ENCODE measurements around the gene FNDC3A.

The FNDC3A gene

DNA sequence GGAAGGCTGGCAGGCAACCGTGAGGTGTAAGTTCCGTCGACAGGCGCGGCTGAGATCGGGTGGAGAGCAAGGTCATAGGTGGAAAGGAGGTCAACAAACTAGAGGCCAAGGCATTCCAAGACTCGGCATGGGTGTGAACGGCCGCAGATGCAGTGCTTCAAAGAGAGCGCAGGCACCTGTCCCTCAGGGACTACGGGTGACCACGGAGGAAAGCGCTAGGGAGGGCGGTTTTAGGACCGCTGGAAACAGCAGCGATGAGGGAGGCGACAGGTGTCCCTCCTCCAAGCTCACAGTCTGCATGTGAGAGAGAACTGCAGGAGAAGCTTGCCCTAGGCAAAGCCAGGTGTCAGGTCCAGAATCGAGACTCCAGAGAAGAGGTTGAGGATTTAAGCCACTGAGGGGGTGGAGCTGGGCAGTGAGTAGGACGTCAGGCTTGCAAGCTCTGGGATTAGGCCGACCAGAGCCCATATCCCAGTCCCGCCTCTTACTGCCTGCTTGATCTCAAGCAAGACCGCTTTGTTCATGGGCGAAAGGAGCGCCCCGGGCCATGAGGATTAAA, 242.9 kb downstream of the FNDC3A start:
- peak; percentile 26 for DNase-seq (ENCODE audit: low read depth, low spot score)

DNA sequence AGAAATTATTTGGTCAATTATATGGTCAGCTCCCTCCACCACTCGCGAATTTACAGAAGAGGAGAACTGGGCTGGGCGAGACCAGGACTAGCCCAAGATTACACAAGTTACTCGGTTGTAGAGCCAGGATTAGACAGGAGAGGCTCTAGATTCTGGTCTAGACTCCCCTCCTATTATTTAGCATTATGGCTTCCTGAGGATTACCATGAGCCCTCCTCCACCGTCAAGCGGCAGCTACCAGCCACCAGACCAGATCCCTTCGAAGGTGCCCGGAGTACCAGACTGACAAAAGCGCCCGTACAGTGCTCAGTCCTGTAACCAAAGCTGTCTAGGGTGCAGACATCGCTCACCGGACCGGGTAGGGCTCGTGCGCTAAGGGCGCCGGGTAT, 243.9 kb downstream of the FNDC3A start:
- DNase-seq (ENCODE audit: low read depth, low spot score) = no peak

DNA sequence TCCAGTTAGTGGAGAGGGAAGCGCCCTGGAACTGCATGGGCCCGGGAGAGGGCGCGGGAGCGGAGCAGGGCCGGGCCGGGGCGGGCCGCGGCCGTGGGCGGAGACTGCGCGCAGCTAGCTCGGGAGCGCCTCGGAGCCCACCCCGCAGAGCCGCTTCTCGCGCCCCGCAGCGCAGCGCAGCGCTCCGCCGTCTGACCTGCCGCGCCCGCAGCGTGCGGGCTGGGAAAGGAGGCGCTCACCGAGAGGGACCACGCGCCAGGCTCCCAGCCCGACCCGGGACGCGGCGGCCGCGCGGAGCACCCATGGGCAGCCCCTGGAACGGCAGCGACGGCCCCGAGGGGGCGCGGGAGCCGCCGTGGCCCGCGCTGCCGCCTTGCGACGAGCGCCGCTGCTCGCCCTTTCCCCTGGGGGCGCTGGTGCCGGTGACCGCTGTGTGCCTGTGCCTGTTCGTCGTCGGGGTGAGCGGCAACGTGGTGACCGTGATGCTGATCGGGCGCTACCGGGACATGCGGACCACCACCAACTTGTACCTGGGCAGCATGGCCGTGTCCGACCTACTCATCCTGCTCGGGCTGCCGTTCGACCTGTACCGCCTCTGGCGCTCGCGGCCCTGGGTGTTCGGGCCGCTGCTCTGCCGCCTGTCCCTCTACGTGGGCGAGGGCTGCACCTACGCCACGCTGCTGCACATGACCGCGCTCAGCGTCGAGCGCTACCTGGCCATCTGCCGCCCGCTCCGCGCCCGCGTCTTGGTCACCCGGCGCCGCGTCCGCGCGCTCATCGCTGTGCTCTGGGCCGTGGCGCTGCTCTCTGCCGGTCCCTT, 244.5 kb downstream of the FNDC3A start, which contains the start of gene MLNR:
Gene MLNR (plus strand): TSS at position 303 of the 820 bp plus-strand sequence. CDS start 0 bp downstream, at position 303.
- peak; percentile 61 for DNase-seq (ENCODE audit: low read depth, low spot score)

DNA sequence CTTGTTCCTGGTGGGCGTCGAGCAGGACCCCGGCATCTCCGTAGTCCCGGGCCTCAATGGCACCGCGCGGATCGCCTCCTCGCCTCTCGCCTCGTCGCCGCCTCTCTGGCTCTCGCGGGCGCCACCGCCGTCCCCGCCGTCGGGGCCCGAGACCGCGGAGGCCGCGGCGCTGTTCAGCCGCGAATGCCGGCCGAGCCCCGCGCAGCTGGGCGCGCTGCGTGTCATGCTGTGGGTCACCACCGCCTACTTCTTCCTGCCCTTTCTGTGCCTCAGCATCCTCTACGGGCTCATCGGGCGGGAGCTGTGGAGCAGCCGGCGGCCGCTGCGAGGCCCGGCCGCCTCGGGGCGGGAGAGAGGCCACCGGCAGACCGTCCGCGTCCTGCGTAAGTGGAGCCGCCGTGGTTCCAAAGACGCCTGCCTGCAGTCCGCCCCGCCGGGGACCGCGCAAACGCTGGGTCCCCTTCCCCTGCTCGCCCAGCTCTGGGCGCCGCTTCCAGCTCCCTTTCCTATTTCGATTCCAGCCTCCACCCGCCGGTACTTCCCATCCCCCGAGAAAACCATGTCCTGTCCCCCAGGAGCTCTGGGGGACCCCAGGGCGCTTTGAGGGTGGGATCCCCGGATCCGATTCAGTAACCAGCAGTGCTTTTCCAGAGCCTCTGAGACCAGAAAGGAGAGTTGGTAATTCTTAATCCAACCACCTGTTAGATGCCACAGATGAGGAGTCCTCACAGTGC, 245.3 kb downstream of the FNDC3A start:
- peak; percentile 28 for DNase-seq (ENCODE audit: low read depth, low spot score)

- DNase-seq (ENCODE audit: low read depth, low spot score) = no peak
These were observed 245.9 kb downstream of the FNDC3A start for GRCh38 chr13:49221590-49221965.

GRCh38 chr13:49225223-49226042, 249.7 kb downstream of the FNDC3A start:
- DNase-seq (ENCODE audit: low read depth, low spot score) = no peak

- no peak for DNase-seq (ENCODE audit: low read depth, low spot score)
These were observed 250.9 kb downstream of the FNDC3A start for GRCh38 chr13:49226613-49227012.

GRCh38 chr13:49234741-49235140, 259.0 kb downstream of the FNDC3A start:
- no peak for DNase-seq (ENCODE audit: low read depth, low spot score)

GRCh38 chr13:49235856-49236431, 260.2 kb downstream of the FNDC3A start:
- DNase-seq (ENCODE audit: low read depth, low spot score) = no peak

DNA sequence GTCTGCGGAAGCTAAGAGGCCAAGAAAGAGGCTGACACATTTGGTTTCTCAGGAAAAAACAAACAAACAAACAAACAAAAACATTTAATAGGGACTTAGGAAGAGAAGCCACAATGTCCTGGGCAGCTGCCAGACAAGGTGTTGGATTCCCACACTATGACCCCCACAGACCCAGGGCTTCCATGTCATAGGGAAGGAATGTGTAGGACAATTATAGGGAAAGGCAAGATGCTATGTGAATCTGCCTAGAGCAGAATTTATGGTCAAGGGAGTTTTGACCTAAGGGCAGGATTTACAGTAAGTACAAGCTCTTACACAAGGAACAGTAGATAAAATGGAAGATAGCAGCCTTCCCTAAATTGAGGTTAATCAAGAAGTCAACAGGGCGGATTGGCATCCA, 262.9 kb downstream of the FNDC3A start:
- no peak for DNase-seq (ENCODE audit: low read depth, low spot score)

DNA sequence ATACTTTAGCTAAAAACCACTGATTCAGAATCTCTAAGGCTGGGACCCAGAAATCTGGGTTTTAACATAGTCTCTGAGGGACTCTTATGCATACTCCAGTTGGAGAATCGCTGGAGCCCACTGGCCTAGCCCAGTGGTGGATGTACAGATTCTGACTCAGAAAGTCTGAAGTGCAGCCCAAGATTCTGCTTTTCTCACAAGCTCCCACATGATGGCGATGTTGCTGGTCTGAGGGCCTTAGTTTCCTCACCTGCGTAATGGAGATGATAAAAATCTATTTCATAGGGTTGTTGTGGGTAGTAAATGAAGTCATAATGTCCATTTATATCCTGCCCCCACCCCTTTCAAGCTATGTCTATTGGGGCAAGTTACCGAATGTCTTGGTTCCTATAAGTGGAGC, 264.3 kb downstream of the FNDC3A start:
- peak; percentile 42 for DNase-seq (ENCODE audit: low read depth, low spot score)

DNA sequence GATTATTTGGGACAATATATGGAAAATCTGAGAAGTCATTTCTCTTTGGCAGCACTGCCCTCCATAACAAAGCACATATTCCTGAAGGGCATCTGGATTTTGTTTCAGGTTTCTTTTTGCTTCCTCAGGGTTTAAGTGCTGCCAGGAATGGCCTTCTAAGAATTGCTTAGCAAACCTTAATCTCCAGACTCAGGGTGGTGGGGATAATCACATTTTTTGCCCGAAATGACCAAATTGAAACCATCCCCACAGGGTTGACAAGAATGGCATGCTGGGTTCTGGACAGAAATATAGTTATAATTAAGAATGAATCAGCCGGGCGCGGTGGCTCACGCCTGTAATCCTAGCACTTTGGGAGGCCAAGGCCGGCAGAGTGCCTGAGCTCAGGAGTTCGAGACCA, 265.6 kb downstream of the FNDC3A start:
- DNase-seq (ENCODE audit: low read depth, low spot score) = no peak

- no peak for DNase-seq (ENCODE audit: low read depth, low spot score)
These were observed 269.4 kb downstream of the FNDC3A start for GRCh38 chr13:49245101-49245500.

DNA sequence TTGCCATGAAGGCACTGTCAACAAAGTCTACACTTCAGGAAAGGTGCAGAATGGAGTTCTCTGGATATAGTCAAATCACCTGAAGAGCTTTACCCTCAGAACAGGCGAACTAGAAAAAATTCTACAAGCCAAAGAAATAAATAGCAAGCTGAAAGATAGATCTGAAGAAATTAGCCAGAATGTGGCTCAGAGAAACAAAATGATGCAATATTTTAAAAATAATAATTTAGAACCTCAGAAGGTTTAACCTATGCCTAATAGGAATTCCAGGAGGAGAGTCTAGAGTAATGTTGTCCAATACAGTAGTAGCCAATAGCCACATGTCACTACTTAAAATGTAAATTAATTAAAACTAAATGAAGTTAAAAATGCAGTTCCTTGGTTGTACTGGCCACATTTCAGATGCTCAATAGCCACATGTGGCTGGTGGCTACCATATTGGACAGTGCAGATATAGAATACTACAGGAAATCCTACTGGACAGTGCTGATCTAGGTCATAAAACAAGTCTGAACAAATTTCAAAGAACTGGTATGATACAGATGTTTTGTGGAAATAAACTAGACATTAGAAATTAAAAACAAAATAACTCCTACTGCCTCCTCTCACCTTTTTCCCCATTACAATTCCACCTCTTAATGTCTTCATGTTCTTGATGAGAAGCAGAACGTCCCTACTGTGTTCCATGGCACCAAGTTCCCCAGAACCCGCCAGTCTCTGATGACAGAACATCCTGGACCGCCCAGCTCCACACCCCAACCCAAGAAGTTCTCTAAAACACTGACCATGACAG, 271.3 kb downstream of the FNDC3A start:
- no peak for DNase-seq (ENCODE audit: low read depth, low spot score)

DNA sequence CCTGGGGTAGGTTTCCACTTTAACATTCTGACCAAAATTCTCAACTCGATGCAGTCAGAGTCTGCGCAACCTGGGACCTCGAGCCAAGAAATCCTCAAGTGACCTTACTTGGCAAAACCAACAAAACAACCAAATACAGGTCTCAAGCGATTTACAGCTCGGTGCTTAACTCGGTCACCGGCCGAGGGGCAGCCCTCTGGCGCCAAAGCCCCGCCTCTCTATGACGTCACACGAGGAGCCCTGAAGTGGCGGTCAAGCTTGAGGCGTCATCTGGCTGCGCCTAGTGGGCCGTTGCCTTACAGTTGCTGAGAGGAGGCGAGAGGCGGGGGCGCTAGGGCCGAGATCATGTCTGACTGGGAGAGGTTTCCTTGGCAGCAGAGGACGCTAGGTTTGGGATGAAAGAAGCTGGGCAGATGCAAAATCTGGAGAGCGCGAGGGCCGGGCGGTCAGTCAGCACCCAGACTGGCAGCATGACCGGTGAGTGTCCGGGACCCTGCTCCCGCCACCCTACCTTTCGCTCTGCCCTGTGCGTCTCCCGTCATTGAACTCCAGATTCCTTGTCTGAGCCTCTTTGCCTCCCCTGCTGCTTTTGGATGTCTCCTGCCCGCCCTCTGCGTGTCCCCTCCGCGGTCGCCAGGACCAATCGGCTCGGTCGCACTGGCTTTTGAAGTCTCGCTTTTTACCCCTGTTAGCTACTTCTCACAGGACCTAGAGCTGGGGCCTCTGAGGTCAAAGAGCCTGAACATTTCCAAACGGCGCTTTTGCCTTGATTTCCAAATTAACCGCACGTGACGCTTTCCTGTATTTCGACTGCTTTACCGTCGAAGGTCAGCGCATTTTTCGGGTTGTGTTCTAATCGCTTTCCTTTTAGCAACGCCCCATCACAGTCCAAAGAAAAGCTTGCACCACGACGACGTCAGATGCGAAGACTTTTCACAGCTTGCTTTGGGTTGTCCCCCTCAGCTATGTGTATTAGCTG, 272.2 kb downstream of the FNDC3A start, which contains the start of gene CDADC1:
Gene CDADC1 (plus strand): TSS at position 283 of the 979 bp plus-strand sequence. CDS start 113 bp downstream, at position 396.
- peak; percentile 99 for DNase-seq (ENCODE audit: low read depth, low spot score)

GRCh38 chr13:49248622-49249002, 272.9 kb downstream of the FNDC3A start:
- DNase-seq (ENCODE audit: low read depth, low spot score) = no peak

- no peak for DNase-seq (ENCODE audit: low read depth, low spot score)
These were observed 275.6 kb downstream of the FNDC3A start for GRCh38 chr13:49251326-49251725.

DNA sequence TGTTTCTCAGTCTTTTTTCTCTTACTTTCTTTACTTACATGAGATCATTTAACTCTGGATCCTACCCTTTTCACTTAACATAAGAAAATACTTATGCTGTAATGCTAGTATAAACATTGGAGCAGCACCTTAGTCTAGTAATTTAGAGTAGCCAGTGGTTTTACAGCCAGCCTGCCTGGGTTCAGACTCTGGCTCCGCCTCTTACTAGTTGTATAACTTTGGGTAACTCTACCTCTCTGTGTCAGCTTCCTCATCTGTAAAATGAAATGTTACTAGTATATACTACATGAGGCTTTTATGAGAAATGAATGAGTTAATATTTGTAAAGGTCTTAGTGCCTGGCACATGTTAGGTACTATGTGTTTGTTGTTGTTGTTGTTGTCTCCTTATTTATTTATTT, 277.6 kb downstream of the FNDC3A start:
- no peak for DNase-seq (ENCODE audit: low read depth, low spot score)

DNA sequence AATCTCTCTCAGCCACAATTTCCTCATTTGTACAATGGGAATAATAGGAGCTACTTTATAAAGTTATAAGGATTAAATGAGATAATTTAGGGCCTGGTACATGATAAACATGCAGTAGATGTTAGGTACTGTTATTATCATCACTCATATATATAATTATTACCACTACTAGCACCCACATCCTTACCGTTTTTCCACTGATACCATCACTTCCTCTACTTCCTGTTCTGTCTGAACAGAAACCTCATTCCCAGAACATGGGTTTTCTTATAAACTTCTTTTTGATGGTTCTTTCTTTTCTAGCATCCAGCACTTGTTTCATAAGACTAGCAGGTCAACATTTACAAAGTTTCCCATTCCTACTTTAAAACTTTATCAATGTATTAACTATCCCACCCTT, 278.3 kb downstream of the FNDC3A start:
- DNase-seq (ENCODE audit: low read depth, low spot score) = no peak

Data from astrocyte of the hippocampus (primary cell).